GM06990 (cell line): Measurements from ENCODE around the gene PTH1R.

Source experiments
- DNase-seq: peaks from one replicate; pipeline ENCODE4 v3.0.0-alpha.2; 2011; ENCODE audit not compliant: insufficient read length; ENCODE audit errors: extremely low read depth
- H3K27me3 ChIP-seq: replicated peaks from 2 replicates; pipeline ENCODE4 v1.6.0; 2011; ENCODE audit warnings: low read length; ENCODE audit not compliant: control insufficient read depth, insufficient read depth
- H3K36me3 ChIP-seq: 2 replicates; pipeline ENCODE4 v1.5.1; 2011; ENCODE audit warnings: low read length; ENCODE audit not compliant: control insufficient read depth, insufficient read depth
- H3K4me3 ChIP-seq: replicated peaks from 2 replicates; pipeline ENCODE4 v1.5.1; 2011; ENCODE audit warnings: low read depth, mild to moderate bottlenecking, control low read depth, low read length
- TF ChIP-seq, protein P1 (sequence below): IDR thresholded peaks from 2 replicates; pipeline ENCODE4 v1.5.1; 2011; ENCODE audit warnings: low read length, control low read depth, mild to moderate bottlenecking, inconsistent platforms; ENCODE audit not compliant: insufficient read depth, poor library complexity, severe bottlenecking

Gene PTH1R

DNA sequence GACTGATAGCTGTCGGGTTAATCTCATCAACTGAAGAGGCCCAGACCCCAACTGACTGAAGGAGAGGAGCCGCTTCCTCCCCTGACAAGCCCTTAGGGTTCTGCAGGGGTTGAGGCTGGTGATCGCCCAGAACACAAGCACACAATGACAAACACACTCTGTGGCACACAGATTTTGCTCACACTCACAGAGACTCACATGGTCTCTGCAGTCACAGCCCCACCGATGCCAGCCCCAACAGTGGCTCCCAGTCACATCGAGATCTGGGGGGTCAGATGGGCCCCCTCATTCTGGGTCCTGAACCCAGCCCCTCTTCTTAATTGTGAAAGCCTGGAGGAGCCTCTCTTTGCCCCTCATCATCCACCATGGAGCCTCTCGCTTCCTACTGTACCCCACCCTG, 16.7 kb downstream of the PTH1R start:
- TF ChIP-seq, protein P1, sequence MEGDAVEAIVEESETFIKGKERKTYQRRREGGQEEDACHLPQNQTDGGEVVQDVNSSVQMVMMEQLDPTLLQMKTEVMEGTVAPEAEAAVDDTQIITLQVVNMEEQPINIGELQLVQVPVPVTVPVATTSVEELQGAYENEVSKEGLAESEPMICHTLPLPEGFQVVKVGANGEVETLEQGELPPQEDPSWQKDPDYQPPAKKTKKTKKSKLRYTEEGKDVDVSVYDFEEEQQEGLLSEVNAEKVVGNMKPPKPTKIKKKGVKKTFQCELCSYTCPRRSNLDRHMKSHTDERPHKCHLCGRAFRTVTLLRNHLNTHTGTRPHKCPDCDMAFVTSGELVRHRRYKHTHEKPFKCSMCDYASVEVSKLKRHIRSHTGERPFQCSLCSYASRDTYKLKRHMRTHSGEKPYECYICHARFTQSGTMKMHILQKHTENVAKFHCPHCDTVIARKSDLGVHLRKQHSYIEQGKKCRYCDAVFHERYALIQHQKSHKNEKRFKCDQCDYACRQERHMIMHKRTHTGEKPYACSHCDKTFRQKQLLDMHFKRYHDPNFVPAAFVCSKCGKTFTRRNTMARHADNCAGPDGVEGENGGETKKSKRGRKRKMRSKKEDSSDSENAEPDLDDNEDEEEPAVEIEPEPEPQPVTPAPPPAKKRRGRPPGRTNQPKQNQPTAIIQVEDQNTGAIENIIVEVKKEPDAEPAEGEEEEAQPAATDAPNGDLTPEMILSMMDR: no peak
- DNase-seq: no peak
- Histone ChIP-seq H3K4me3 (no peak overlapping the region), H3K36me3 (no peaks in the 10 kb centered on the region), H3K27me3 (peaks cover 3% of the 10 kb centered on the region)

DNA sequence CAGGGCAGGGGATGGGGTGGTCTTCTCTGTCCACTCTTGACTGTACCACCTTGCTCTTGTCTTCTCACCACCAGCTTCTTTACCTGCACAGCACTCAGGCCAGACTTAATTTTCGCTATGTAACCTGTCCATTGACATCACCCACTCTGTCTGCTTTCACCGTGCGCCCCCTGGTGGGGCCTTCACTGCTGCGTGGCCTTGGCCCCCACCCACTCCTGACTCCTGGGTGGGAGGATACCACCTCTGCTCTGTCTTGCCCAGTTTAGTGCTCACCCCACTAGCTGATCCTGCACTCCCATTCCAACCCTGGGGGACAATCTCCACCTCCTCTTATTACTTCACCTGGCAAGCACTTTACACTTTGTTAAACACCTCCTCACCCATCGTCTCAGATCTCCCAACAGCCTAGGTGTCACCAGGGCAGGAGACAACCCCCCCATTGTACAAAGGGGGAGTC, 17.7 kb downstream of the PTH1R start:
- Histone ChIP-seq H3K4me3 (no peak overlapping the region), H3K36me3 (no peaks in the 10 kb centered on the region), H3K27me3 (peaks cover 3% of the 10 kb centered on the region)
- TF ChIP-seq, protein P1: peak; percentile 93
- DNase-seq: peak; percentile 55

DNA sequence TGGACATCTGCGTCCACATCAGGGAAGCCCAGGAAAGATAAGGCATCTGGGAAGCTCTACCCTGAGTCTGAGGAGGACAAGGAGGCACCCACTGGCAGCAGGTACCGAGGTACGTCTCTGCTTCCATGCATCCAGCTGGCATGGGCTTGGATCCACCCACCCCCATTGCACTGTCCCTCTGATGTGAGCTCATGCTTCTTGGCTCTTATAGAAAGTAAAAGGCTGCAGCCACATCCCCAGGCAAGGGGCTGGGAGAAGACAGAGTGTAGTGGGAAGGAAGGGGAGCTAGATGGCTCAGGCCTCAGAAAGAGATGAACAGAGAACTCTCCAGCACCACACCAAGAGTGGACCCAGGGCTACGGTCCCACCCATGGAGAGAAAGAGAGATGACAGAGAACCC, 18.2 kb downstream of the PTH1R start:
- no peak for DNase-seq
- Histone ChIP-seq H3K36me3 (no peaks in the 10 kb centered on the region), H3K27me3 (peaks cover 3% of the 10 kb centered on the region), H3K4me3 (no peak overlapping the region)
- TF ChIP-seq, protein P1: no peak

DNA sequence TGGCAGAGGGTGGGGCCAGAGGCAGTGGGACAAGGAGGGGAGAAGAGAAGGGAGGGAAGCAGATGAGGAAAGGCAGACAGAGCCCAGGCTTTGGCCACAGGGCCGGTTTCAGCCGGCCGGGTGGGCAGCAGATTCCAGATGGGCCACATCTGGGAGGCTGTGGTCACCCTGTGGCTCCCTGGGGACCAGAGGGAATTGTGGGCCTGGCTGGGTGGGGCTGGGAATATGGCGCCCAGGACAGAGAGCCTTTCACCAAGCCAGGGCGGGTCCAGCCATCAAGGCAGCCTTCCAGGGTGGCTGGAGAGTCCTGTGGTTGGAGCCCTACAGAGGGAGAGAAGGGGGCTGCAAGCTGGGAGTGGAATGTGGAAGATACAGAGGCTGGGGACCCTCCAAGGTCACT, 18.9 kb downstream of the PTH1R start:
- Histone ChIP-seq H3K4me3 (no peak overlapping the region), H3K36me3 (no peaks in the 10 kb centered on the region)
- TF ChIP-seq, protein P1: no peak

DNA sequence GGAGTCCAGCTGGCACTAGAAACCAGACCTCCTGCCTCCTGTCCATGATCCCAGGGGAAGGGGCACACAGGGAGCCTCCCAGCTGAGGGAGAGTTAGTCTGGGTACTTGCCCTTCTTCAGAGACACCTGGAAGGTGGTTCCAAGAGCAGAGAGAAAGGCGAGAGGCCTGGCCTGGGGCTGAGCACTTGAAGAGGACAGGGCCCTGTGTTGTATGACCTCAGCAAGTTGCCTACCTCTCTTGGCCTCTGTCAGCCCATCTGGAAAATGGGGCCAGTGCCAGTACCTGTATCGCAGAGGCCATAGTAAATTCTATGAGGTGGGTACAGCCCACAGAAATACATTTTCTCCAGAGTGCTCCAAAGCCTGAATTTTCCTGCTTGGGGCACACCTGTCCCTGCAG, 19.5 kb downstream of the PTH1R start:
- no peak overlapping the region for H3K4me3 ChIP-seq
- TF ChIP-seq, protein P1: no peak
- H3K36me3 ChIP-seq: no peaks in the 10 kb centered on the region
- DNase-seq: no peak
- H3K27me3 ChIP-seq: no peaks in the 10 kb centered on the region; the same call in 1 of the 2 replicates

More for the DNA sequence above, 18.9 kb downstream of the PTH1R start:
- no peak for DNase-seq
- H3K27me3 ChIP-seq: peaks cover 3% of the 10 kb centered on the region

DNA sequence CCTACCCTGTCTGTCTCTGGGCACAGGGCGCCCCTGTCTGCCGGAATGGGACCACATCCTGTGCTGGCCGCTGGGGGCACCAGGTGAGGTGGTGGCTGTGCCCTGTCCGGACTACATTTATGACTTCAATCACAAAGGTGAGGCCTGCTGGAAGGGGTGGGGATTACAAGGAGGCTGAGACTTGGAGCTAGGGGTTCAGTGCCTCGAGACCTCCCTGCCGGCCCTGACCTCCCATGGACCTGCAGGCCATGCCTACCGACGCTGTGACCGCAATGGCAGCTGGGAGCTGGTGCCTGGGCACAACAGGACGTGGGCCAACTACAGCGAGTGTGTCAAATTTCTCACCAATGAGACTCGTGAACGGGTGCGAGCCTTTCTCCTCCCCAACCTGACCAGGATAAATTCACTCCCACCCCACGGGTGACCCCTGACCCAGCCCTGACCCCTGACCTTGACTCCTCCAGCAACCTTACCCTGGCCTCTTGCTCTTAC, 20.4 kb downstream of the PTH1R start:
- Histone ChIP-seq H3K36me3 (no peaks in the 10 kb centered on the region), H3K4me3 (no peak overlapping the region), H3K27me3 (no peaks in the 10 kb centered on the region; the same call in 1 of the 2 replicates)
- TF ChIP-seq, protein P1: peak; percentile 19
- no peak for DNase-seq
